WI38 (cell line): ENCODE data around the gene LCLAT1.

Experiments
- H3K4me3 ChIP-seq: 2 replicates; pipeline ENCODE4 v1.5.1; 2011; ENCODE audit warnings: low read depth, mild to moderate bottlenecking, control low read depth, low read length
- TF ChIP-seq, protein P1 (sequence below): IDR thresholded peaks from 2 replicates; pipeline ENCODE4 v1.5.1; 2012; ENCODE audit warnings: low read depth, mild to moderate bottlenecking, control low read depth, low read length

Gene LCLAT1

DNA sequence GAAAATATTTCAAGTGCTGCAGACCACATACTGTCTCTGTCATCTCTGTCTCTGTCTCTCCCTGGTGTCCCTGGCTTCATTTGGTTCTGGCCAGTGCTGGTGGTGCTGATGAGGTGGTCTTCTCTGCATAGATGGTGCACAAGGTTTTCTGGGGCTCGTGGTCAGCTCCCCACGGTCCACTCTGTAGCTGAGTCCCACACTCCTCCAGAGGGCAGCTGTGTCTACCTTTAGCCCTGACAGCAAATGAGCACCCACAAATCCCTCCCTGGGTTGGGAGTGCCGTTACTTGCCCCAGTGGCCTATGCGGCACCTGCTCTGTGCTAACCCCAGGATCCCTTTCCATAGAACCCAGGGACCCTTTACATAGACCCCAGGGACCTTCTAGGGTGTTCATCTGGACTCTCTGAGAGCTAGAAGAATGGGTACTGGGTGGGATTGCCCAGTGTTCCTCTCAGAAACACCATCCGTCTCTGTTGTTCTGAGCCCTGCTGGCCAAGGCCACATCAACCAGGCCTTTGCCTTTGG, 230.9 kb downstream of the LCLAT1 start:
- TF ChIP-seq, protein P1, sequence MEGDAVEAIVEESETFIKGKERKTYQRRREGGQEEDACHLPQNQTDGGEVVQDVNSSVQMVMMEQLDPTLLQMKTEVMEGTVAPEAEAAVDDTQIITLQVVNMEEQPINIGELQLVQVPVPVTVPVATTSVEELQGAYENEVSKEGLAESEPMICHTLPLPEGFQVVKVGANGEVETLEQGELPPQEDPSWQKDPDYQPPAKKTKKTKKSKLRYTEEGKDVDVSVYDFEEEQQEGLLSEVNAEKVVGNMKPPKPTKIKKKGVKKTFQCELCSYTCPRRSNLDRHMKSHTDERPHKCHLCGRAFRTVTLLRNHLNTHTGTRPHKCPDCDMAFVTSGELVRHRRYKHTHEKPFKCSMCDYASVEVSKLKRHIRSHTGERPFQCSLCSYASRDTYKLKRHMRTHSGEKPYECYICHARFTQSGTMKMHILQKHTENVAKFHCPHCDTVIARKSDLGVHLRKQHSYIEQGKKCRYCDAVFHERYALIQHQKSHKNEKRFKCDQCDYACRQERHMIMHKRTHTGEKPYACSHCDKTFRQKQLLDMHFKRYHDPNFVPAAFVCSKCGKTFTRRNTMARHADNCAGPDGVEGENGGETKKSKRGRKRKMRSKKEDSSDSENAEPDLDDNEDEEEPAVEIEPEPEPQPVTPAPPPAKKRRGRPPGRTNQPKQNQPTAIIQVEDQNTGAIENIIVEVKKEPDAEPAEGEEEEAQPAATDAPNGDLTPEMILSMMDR: no peak
- no peak overlapping the region for H3K4me3 ChIP-seq

DNA sequence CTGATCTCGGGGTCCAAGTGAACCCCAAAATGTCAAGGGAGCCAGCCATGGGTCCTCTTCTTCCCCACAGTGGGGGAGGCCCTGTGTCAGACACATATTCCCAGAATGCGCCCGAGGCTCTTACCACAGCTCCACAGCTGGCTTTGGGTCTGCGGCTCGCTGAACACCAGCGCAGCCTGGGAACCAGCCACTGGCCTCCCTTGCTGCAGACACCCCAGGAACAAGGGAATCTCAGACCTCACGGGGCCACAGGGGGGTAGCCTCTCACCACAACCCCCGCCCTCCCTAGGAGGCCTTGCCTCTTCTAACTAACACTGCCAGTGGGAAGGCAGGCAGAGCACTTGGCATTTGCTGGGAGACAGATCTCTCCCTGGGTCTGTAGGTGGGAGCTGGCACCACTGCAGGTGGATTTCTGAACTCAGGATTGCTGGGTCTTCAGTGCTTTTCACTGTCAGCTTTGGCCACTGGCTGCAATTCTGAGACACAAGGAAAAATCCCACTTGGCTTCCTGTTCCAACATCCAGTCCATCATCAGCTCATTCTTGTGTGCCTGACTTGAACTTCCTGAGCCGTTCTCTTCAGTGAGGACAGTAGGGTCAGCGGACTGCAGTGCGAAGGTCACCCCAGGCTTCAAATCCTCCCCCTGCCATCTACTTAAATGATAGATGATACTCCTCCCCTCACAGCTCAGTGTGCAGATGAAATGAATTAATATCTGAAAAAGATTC, 231.5 kb downstream of the LCLAT1 start:
- H3K4me3 ChIP-seq: no peak overlapping the region
- TF ChIP-seq, protein P1: no peak

DNA sequence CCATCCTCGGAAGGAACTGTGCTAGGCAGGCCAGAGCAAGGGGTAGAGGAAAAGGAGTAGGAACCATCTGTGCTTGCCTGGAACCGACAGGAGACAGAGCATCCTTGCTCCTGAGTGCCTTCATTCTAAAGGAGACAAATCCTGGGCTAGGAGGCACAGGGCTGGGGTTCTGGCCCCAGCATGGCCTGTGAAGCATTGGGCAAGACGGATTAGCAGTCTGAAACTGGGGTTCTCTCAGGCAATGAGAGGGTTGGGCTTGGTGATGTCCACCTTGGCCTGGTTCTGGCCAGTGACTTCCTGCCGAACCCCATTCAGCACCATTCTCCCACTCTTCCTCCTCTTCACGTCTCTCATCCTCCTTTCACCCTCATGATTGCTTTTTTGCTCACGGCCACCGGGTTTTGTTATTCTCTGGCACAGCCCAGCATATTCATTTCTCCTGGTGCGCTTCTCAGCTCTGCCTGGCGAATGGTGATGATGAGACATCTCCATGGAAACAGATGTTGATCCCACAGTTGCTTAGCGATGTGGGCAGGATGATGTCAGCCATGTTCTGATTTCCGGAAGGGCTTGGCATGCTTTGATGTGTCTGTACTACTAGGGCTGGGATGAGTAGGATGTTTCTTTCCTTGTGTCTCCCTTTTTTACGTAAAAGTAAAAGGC, 232.5 kb downstream of the LCLAT1 start:
- no peak overlapping the region for H3K4me3 ChIP-seq
- TF ChIP-seq, protein P1: no peak

DNA sequence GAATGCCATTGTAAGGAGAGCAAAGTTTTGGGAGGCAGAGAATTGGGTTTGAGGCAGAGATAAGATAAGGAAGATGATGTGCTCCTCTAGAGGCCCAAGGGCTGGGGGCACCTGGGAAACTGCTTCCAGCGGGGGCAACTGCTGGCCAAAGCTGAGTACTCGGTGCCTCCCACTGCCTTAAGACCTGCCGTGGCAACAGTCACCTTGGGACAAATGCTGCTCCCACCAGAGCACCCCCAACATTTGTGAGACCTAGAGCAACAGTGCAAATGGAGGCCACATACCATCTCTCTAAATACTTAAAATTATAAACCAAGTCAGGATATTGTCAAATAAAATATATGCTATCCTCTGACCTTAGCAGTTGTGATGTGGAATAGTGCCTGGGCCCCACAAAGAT, 233.1 kb downstream of the LCLAT1 start:
- no peak overlapping the region for H3K4me3 ChIP-seq
- TF ChIP-seq, protein P1: no peak

DNA sequence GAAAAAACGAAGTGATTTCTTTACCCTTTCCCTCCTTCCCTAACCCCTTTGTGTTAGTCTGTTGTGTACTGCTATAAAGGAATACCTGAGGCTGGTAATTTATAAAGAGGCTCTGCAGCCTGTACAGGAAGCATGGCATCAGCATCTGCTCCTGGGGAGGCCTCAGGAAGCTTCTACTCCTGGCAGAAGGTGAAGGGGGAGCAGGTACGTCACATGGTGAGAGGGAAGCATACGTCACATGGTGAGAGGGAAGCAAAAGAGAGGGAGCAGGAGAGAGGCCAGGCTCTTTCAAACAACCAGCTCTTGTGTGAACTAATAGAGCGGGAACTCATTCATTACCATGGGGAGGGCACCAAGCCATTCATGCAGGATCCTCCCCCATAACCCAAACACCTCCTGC, 234.0 kb downstream of the LCLAT1 start:
- no peak overlapping the region for H3K4me3 ChIP-seq
- TF ChIP-seq, protein P1: no peak

DNA sequence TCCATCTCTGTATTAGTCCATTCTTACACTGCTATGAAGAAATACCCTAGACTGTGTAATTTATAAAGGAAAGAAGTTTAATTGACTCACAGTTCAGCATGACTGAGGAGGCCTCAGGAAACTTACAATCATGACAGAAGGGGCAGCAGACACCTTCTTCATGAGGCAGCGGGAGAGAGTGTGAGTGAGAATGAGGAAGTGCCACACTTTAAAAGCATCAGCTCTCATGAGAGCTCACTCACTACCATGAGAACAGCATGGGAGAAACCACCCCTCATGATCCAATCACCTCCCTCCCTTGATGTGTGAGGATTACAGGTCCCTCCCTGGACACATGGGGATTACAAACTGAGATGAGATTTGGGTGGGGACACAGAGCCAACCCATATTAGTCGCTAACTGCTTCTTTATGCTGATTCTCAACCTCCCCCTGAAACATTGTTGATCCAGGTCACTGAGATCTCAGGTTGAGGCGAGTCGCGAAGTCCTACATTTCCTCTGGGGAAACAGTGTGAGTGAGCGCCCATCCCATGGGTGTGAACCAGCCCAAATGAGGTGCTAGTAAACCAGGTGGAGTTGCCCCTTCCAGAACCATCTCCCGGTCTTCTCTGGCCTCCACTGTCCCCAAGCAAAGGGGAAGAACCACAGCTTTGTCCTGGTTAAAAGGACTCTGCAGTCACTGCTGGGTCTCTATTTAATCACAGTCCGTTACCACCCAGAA, 236.3 kb downstream of the LCLAT1 start:
- TF ChIP-seq, protein P1: no peak
- no peak overlapping the region for H3K4me3 ChIP-seq

DNA sequence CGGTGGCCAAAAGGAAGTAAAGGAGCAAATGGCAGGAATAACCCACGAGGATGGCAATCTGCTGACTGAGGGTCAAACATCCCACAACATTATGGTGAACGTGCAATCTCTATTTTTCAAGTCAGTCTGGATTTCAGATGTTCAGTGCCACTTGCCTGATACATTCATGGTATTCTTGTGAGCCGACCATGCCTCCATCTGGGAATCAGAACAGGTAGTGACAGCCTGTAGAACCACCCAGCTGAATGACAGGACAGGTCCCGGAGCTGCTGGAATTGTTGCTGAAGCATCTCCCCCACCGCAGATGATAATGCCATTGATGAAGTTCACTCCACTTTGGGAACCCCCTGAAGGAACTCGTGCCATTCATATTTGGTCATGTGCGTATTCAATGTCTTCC, 237.0 kb downstream of the LCLAT1 start:
- H3K4me3 ChIP-seq: no peak overlapping the region
- TF ChIP-seq, protein P1: no peak
